Subcutaneous adipose tissue (tissue), 4 donors: Measurements from ENCODE around the gene EDNRA. TPM values are rescaled to one million over a fixed set of nuclear protein-coding genes. Genes with fewer than 3 reads are reported as not detected.

ENCODE experiments used
- total RNA-seq, 4 donors: library from RNA; depleted of rRNA; stranded (reverse); fragments of >200 nt; gene quantifications; one replicate each; pipeline ENCODE4 v1.1.0, GENCODE V29; 2016
- TF ChIP-seq, protein P1 (sequence below): fragments of 450-650 bp; IDR thresholded peaks from one replicate; pipeline ENCODE4 v1.5.1; 2016; ENCODE audit warnings: low read depth, mild to moderate bottlenecking, control low read depth, antibody characterized with exemption, moderate library complexity

Gene EDNRA
- total RNA-seq, 4 donors from 2014 or later, result 2.9 to 8.0 (median 4.8) TPM

DNA sequence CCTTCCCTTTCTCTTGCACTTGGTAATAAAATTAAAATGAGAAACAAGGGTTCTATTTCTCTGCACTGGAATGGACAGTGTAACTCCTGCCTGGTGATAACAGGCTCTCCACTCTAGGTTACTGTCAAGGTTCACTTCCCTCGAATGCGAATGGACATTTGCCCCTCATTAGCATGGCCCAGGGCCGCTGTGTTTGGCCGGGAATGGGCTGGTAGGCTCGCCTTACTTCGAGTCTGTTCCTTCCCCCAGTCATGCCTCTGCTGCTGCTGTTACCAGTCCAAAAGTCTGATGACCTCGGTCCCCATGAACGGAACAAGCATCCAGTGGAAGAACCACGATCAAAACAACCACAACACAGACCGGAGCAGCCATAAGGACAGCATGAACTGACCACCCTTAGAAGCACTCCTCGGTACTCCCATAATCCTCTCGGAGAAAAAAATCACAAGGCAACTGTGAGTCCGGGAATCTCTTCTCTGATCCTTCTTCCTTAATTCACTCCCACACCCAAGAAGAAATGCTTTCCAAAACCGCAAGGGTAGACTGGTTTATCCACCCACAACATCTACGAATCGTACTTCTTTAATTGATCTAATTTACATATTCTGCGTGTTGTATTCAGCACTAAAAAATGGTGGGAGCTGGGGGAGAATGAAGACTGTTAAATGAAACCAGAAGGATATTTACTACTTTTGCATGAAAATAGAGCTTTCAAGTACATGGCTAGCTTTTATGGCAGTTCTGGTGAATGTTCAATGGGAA is 61.5 kb downstream of the EDNRA start:
- TF ChIP-seq, protein P1, sequence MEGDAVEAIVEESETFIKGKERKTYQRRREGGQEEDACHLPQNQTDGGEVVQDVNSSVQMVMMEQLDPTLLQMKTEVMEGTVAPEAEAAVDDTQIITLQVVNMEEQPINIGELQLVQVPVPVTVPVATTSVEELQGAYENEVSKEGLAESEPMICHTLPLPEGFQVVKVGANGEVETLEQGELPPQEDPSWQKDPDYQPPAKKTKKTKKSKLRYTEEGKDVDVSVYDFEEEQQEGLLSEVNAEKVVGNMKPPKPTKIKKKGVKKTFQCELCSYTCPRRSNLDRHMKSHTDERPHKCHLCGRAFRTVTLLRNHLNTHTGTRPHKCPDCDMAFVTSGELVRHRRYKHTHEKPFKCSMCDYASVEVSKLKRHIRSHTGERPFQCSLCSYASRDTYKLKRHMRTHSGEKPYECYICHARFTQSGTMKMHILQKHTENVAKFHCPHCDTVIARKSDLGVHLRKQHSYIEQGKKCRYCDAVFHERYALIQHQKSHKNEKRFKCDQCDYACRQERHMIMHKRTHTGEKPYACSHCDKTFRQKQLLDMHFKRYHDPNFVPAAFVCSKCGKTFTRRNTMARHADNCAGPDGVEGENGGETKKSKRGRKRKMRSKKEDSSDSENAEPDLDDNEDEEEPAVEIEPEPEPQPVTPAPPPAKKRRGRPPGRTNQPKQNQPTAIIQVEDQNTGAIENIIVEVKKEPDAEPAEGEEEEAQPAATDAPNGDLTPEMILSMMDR, result no peak

DNA sequence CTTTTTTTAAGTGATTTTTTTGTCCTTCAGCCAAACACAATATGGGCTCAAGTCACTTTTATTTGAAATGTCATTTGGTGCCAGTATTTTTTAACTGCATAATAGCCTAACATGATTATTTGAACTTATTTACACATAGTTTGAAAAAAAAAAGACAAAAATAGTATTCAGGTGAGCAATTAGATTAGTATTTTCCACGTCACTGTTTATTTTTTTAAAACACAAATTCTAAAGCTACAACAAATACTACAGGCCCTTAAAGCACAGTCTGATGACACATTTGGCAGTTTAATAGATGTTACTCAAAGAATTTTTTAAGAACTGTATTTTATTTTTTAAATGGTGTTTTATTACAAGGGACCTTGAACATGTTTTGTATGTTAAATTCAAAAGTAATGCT is 62.1 kb downstream of the EDNRA start:
- TF ChIP-seq, protein P1, result no peak

DNA sequence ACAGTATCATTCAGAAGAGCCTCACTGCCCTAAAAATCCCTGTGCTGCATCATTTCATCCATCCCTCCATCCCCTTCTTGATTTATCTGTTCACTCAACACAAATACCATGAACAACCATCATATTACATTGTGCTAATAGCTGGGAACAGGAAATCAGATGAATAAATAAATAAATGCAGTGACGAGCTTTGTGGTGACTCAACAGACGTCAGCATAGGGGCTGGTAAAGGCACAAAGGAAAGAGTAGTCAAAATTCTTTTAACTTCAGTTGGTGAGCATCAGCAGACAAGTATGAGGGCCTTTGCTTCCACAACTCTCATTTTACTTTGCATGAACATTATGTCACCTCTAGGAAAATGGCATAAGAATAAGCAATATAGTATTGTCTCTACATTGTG is 65.5 kb downstream of the EDNRA start:
- TF ChIP-seq, protein P1, result no peak

DNA sequence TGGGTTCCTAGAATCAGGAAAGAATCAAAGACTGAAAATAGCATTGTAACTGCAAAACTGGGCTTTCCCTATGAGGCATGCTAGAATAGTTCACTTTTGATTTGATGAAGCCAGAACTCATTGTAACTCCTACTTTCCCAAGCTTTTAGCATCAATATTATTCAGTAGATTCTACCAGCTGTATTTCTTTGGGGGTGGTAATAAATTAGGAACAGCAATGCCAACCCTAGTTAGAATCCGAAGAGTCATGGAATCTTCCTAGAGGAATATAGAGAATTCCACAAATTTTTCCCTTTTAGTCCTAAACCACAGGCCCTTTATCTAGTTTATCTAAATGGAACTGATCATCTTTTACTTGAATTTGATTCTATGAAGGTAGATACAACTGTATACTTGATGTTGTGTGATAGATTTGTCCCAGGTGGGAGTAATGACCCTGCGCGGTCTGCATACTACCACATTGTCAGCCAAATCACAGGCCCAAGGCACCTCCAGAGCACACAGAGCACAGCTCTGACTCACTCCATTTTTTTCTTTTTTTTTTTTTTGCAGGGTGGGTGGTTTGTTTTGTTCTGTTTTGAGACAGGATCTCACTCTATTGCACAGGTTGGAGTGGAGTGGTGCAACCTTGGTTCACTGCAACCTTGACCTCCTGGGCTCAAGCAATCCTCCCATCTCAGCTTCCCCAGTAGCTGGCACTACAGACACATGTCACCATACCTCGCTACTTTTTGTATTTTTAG is 66.6 kb downstream of the EDNRA start:
- TF ChIP-seq, protein P1, result no peak

DNA sequence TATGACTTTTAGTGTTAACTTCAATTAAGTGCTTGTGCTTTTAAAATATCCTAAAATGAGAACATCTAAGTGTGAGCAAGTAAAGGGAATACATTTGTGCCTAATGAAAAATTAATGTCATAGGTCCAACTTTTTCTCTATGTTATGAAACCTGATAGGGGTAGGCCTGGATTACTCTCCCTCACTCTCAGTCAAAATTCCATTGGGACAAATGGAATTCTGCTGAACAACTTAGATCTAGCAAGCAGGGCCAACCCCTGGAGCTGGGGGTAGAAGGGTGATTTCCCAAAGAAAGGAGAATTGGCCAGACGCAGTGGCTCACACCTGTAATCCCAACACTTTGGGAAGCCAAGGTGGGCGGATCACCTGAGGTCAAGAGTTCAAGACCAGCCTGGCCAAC is 67.4 kb downstream of the EDNRA start:
- TF ChIP-seq, protein P1, result no peak

DNA sequence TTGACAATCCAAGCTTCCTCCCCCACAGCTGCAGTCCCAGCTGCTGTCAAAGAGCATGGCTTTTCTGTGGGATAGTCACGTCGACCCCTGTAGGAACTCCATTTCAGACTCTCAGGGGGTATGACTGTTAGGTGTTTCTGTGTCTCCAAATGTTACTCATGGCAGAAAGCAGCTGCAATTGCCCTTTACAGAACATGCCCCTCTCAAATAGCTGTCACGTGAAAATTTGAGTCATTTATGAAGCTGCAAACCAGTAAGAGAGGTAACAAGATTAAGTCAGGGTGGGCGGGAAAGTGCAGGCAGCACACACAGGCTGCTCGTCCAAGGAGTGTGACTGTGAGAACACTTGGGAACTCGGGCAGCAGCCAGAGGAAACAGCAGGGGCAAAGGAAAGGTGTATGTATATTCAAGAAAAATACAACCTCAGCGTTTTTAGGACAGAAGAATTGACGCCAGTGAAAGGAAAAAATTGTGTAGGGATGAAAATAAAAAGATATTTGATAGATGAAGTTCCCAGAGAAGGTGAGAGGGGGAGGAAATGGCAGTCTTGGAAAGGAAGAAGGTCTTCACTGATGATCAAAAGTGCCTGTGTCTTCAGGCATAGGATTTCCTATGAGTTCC is 69.8 kb downstream of the EDNRA start:
- TF ChIP-seq, protein P1, result no peak

DNA sequence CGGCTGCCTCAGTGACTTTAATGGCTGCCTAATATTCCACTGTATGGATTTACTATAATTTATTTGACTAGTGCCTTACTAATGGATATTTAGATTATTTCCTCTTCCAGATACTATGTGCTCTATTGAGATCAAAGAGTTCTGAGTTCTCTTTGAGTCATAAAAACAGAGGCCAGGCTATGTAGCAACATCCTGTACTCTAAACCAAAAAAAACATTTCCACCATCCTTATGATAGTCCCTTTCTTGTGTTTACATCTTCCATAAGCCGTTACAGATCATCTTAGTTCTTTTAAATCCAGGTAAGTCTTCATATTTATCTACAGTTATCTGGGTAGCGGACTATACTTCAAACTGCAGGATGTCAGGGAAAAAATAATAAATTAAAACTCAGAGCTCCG is 79.7 kb downstream of the EDNRA start:
- TF ChIP-seq, protein P1, result no peak
